ENCODE results near the gene APIP.

APIP gene

DNA sequence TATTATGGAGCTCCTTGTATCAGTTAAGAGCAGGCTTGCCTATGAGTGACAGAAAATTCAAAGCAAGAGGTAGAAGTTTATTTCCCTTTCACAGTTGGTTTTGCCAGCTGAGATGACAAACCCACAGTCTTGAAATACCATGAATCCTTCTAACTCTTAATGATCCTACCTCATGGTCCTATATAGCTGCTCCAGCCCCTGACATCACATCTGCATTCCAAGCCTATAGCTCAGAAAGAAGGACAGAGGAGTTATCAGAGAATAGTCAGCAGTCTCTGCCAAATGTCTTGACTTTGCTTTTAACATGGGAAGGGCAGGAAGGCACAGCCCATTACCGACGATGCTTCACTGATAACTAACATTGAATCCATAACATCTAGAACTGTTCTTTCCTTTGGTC, 76.2 kb downstream of the APIP start:
- DNase-seq: no peak

DNA sequence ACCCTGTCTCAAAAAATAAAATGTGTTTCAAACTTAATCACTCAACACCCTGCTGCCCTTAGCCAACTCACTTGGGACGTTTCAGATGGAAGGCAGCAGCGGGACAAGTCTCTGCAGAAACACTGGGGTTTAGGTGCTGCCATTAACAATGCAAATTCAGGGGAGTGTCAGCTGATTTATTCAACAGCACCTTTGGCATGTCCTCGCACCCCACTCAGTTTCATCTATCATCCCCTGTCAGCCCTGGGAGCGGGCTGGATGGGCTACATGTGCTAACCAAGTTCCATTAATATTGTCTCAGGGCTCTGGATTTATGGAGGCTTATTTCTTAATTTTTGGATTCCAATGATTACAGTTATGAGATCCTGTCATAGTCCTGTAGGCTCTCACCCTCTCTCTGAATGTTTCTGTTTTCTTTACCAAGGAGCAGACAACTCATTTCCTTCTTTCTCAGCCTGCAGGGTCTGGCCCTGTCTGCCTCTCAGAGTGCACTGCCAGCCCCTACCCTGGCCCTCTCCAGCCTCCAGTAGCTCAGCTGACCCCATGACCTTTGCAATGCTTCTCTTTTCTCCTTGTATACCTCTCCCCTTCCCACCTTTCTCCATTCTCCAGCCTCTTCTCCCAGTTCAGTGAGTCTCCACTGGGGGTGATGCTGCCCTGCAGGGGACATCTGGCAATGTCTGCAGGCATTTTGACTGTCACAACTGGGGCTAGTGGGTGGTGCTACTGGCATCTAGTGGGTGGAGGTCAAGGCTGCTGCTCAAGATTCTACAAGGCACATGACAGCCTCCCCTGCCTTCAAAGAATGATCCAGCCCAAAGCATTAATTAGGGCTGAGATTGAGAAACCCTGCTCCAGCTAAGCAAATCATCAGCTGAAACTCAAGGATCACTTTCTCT, 79.0 kb downstream of the APIP start:
- no peak for DNase-seq

DNA sequence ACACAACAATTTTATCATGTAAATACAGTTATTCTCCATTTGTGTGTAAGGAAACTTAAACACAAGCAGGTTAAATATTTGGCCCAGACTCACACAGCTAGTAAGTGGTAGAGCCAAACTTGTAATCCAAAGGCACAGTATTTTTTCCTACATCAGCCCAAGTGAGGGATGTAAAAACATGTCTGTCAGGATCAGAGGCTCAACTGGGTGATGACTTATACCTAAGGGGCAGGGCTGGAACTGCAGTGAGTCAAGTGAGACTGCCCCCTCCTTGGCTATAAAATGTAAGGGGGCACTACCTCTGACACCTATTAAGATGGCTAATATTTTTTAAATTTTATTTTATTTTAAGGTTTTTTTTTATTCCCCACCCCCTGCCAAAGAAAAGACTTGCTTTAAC, 82.6 kb downstream of the APIP start:
- DNase-seq: no peak
